Measurements from ENCODE around the gene C19orf33.
"Not testable (repeated sequence)": the region's sequence is repeated elsewhere in the genome, so short reads cannot be mapped to it uniquely, and the experiment has no call there.

C19orf33 gene

DNA sequence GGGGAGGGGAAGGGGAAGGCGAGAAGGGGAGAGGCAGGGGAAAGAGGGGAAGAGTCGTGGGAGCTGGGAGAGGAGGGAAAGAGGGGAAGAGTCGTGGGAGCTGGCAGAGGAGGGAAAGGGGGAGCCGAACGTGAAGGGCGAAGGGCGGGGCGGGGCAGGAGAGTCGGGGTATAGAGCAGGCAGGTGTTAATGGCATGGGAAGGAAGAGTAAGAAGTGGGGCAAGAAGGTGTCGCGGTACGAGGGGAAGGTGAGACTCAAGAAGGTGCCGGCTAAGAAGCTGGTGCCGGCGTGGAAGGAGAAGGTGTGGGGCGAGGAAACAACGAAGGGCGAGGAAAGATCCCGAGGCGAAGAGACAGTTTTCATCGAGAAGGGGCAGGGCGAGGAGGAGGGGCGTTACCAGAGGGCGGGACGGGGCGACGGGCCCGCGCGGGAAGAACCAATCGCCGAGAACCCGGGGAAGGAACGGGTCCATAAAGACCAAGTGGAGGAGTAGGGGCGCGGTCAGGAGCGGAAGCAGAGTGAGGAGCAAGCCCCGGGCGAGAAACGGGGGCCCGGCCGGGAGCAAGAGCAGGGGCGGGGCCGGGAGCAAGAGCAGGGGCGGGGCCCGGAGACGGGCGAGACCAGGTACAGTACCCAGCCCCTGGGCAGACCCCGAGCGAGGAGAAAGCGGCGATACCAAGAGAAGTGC is 32.0 kb downstream of the C19orf33 start:
- DNase-seq: peak; percentile 27 to 96 (median 91)

DNA sequence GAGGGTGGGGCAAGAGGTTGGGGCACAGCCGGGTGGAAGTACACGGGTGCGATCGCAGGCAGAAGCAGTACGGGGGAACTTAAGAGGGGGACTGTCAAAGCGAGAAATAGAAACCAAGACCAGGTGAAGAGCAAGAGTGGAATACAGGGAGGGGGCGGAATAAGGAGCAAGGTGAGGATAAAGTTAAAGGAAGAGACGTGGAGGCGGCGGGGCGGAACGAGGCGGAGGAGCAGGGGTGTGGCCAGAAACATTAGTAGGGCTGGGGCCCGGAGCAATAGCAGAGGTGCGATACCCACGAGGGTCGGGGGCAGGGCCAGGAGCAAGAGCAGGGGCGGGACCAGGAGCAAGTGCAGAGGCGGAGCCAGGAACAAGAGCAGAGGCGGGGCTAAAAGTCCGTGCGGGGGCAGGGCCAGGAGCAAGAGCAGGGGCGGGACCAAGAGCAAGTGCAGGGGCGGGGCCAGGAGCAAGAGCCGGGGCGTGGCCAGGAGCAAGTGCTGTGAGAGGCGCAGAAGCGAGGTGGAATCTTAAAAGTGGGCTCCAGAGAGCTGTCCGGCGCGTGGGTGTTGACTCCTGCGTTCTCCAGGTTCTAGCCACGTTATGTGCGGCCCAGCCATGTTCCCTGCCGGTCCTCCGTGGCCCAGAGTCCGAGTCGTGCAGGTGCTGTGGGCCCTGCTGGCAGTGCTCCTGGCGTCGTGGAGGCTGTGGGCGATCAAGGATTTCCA is 32.7 kb downstream of the C19orf33 start:
- DNase-seq: peak in 55 of 56 donors; percentile 32 to 96 (median 81)

DNA sequence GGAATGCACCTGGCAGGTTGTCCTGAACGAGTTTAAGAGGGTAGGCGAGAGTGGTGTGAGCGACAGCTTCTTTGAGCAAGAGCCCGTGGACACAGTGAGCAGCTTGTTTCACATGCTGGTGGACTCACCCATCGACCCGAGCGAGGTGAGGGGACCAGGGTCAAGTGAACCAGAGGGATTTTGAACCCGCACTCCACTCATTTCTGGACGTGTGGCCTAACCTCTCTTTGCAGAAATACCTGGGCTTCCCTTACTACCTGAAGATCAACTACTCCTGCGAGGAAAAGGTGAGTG is 33.3 kb downstream of the C19orf33 start:
- peak in 1 of 56 donors; percentile 33 for DNase-seq

DNA sequence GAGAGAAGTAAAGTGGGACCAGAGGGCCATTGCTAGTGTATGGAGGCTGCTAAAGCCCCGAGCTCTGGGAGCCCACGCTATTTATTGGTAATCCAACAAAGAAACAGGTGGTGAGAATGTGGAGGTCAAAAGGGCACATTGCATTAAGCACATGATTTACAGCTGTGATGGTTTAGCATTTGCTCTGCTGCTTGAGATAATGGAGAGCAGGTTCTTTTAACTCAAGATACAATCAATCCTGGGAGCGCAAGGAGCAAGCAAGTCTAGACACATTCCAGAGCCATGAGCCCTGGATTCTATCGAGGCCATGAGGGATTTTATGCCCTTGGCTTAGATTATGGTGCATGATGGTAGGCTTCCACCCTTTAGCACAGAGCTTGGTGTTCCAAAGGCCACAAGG is 35.0 kb downstream of the C19orf33 start:
- not testable (repeated sequence) for DNase-seq

DNA sequence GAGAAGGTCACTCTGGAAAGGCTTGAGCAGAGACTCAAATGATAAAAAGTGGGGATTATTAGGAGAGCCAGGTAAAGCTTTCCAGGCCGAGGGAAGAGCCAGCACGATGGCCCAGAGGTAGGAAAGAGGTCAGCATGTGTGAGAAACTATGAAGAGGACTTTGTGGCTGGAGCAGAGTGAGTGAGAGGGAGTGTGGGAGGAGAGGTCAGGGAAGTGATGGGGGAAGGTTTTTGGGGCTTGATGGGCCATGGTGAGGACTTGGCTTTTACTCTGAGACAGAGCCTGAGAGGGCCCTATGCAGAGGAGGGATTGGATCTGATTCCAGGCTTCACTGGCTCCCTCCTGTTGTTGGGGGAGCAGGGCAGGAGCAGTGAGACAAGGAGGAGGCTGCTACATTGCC is 36.9 kb downstream of the C19orf33 start:
- DNase-seq: no peak

DNA sequence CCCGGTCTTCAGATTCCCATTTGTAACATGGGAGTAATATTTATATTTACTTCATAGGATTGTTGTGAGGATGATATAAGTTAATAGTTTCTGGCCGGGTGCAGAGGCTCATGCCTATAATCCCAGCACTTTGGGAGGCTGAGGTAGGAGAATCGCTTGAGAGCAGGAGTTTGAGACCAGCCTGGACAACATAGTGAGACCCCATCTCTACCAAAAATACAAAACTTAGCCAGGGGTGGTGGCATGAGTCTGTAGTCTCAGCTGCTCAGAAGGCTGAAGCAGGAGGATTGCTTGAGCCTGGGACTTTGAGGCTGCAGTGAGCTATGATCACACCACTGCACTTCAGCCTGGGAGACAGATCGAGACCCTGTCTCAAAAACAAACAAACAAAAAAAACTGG is 42.8 kb downstream of the C19orf33 start:
- DNase-seq: no peak

DNA sequence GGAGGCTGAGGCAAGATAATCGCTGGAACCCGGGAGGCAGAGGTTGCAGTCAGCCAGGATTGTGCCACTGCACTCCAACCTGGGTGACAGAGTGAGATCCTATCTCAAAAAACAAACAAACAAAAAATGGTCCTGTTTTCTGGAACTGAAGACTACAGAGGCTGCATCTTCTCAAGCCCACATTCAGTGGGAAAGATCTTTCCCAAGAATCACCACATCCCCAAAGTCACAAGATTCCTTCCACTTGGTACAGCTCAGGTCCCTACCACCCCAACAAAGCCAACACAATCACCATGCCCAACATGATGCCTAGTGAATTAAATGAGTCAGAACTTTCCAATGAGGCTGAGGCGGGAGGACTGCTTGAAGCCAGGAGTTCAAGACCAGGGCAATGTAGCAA is 46.8 kb downstream of the C19orf33 start:
- no peak for DNase-seq

DNA sequence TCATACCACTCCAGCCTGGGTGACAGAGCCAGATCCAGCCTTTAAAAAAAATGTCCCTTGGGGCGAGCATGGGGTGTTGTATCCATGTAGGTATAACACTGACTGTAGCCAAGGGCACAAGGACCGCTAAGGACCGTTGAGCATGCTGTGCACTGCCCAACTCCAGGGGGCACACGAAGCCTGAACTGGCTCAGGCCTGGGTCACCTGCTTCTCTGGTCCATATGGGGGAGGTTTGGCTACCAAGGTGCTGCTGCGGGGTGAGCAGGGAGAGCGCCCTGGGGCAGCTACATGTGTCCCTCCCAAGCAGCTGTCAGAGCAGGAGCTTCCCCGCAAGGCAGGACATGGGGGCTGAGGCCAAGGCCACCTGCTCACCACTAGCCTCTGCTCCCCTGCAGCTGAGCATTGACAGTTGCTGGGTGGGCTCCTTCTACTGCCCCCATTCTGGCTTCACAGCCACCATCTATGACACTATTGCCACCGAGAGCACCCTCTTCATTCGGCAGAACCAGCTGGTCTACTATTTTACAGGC is 47.9 kb downstream of the C19orf33 start:
- no peak for DNase-seq

DNA sequence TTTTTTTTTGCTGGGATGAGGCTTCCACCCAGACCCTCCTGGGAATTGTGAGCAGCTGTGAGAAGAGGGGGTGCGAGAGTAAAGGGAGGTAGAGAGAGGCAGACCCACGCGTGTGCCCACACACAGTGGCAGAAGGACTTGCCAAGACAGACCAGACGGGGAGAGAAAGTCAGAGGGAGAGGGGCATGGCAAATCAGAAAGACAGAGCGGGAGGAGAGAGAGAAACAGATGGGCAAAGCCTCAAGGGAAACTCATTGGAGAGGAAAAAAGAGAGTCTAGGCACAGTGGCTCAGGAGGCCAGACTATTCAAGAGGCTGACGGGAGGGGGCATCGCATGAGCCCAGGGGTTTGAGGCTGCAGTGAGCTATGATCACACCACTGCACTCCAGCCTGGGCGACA is 48.6 kb downstream of the C19orf33 start:
- DNase-seq: no peak
